ENCODE data around the gene TMEM86B.

Gene TMEM86B

GRCh38 chr19:55228403-55229031, at the start of gene TMEM86B:
TMEM86B (minus strand) TSS chr19:55228763; CDS start chr19:55228741, 22 bp downstream.
- no peak for DNase-seq (ENCODE audit: low read depth, low spot score)
- H3K27ac ChIP-seq, result no peak within 1 kb of the TSS

GRCh38 chr19:55277494-55277893, 48.9 kb upstream of the TMEM86B start:
- H3K27ac ChIP-seq, result no peak overlapping the region
- DNase-seq (ENCODE audit: low read depth, low spot score), result no peak

GRCh38 chr19:55276720-55277430, 48.3 kb upstream of the TMEM86B start:
- no peak for DNase-seq (ENCODE audit: low read depth, low spot score)
- H3K27ac ChIP-seq, result no peak overlapping the region

GRCh38 chr19:55275851-55276719, 47.5 kb upstream of the TMEM86B start:
- no peak overlapping the region for H3K27ac ChIP-seq
- DNase-seq (ENCODE audit: low read depth, low spot score), result no peak

GRCh38 chr19:55273978-55274707, 45.6 kb upstream of the TMEM86B start:
- no peak for DNase-seq (ENCODE audit: low read depth, low spot score)
- no peak overlapping the region for H3K27ac ChIP-seq

GRCh38 chr19:55272142-55272541, 43.6 kb upstream of the TMEM86B start:
- H3K27ac ChIP-seq, result no peak overlapping the region
- no peak for DNase-seq (ENCODE audit: low read depth, low spot score)

GRCh38 chr19:55270172-55270942, 41.8 kb upstream of the TMEM86B start:
- no peak for DNase-seq (ENCODE audit: low read depth, low spot score)
- no peak overlapping the region for H3K27ac ChIP-seq

- no peak overlapping the region for H3K27ac ChIP-seq
- no peak for DNase-seq (ENCODE audit: low read depth, low spot score)
Measured at GRCh38 chr19:55269299-55269698, 40.7 kb upstream of the TMEM86B start.

- DNase-seq (ENCODE audit: low read depth, low spot score), result no peak
- no peak overlapping the region for H3K27ac ChIP-seq
Measured at GRCh38 chr19:55266840-55267239, 38.3 kb upstream of the TMEM86B start.

GRCh38 chr19:55266404-55266803, 37.8 kb upstream of the TMEM86B start:
- H3K27ac ChIP-seq, result no peak overlapping the region
- DNase-seq (ENCODE audit: low read depth, low spot score), result no peak

GRCh38 chr19:55265723-55266386, 37.3 kb upstream of the TMEM86B start:
- no peak for DNase-seq (ENCODE audit: low read depth, low spot score)

GRCh38 chr19:55265173-55265572, 36.6 kb upstream of the TMEM86B start:
- no peak overlapping the region for H3K27ac ChIP-seq
- DNase-seq (ENCODE audit: low read depth, low spot score), result no peak

More at GRCh38 chr19:55265723-55266386, 37.3 kb upstream of the TMEM86B start:
- H3K27ac ChIP-seq, result no peak overlapping the region

- H3K27ac ChIP-seq, result no peak overlapping the region
Measured at GRCh38 chr19:55264531-55264930, 36.0 kb upstream of the TMEM86B start.

GRCh38 chr19:55262359-55262758, 33.8 kb upstream of the TMEM86B start:
- H3K27ac ChIP-seq, result no peak overlapping the region
- no peak for DNase-seq (ENCODE audit: low read depth, low spot score)

More at GRCh38 chr19:55264531-55264930, 36.0 kb upstream of the TMEM86B start:
- no peak for DNase-seq (ENCODE audit: low read depth, low spot score)

- DNase-seq (ENCODE audit: low read depth, low spot score), result no peak
- no peak overlapping the region for H3K27ac ChIP-seq
Measured at GRCh38 chr19:55261671-55262126, 33.1 kb upstream of the TMEM86B start.

GRCh38 chr19:55259540-55260210, 31.1 kb upstream of the TMEM86B start:
- no peak for DNase-seq (ENCODE audit: low read depth, low spot score)
- peak overlapping the region; percentile 93 for H3K27ac ChIP-seq

- H3K27ac ChIP-seq, result peak within 1 kb of the TSS; percentile 93
- DNase-seq (ENCODE audit: low read depth, low spot score), result peak; percentile 97
Measured at GRCh38 chr19:55258828-55259539, 30.4 kb upstream of the TMEM86B start, which contains the start of gene PPP6R1. PPP6R1 (minus strand) TSS chr19:55259017; CDS start chr19:55247103, 11,914 bp downstream.

GRCh38 chr19:55258476-55258827, 29.9 kb upstream of the TMEM86B start:
- H3K27ac ChIP-seq, result peak overlapping the region; percentile 93
- DNase-seq (ENCODE audit: low read depth, low spot score), result no peak
